ENCODE measurements around the gene EXT2.
A peak's percentile ranks its signal among the peaks of the same experiment; 100 is the strongest.

Gene EXT2

GRCh38 chr11:44269369-44270351, 174.2 kb downstream of the EXT2 start:
- no peak for DNase-seq

GRCh38 chr11:44270403-44271273, 175.2 kb downstream of the EXT2 start:
- DNase-seq, result no peak

DNA sequence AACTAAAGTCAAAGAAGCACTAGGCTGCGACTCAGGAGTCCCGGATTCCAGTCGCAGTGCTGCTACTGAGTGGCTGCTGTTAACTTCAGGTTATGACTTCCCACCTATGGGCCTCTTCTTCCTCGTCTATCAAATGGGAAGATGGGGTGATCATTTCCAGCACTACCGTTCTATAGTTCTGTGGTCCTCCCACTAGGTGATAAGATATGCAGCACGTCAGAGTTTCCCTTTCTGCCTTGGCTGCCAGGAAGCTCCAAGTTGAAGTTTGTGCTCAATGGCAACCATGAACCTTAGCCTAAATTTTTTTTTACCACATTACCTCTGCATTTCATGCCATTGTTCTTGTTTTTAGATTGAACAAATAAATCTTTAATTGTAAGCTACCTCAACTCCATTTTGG, 175.8 kb downstream of the EXT2 start:
- DNase-seq, result no peak

- no peak for DNase-seq
Observed at GRCh38 chr11:44274404-44274803, 178.9 kb downstream of the EXT2 start.

DNA sequence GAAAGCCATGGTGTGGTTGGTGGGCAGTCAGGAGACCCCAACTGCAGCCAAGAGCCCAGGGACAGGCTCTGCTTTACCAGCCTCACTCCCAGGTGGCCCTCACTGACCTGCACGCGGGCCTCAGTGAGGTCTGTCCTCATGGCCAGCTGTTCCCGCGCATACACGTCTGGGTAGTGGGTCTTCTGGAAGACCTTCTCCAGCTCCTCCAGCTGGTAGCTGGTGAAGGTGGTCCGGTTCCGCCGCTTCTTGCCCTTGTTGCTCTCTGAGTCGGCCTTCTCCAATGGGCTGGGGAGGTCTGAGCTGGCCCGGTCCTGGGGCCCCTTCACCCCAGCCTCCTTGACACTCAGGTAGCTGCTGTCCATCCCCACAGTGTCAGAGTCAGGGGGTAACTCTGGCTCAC, 179.8 kb downstream of the EXT2 start:
- DNase-seq, result no peak

GRCh38 chr11:44275961-44276550, 180.6 kb downstream of the EXT2 start:
- no peak for DNase-seq

- DNase-seq, result no peak
Observed at GRCh38 chr11:44277196-44278090, 182.0 kb downstream of the EXT2 start.

GRCh38 chr11:44279483-44279882, 184.0 kb downstream of the EXT2 start:
- DNase-seq, result no peak

DNA sequence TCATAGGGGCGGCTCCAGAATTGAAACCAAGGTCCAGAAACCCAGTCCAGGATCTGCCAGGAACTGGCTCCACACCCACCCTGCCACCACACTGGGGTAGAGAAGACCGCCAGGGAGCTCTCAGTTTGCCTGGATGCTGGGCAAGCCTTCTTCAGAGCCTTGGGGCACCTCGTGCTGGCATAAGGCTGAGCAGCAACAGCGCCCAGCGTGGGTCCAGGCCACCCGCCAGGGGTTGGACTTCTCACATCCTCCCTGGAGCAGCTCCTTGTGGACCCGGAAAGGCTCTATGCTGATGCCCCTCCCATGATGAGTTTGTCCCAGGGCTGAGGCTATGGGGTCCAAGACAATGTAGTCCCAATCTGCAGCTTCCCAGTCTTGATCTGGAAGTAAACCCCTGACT, 184.8 kb downstream of the EXT2 start:
- no peak for DNase-seq

GRCh38 chr11:44281151-44281550, 185.7 kb downstream of the EXT2 start:
- DNase-seq, result no peak

- no peak for DNase-seq
Observed at GRCh38 chr11:44282620-44283019, 187.1 kb downstream of the EXT2 start.

DNA sequence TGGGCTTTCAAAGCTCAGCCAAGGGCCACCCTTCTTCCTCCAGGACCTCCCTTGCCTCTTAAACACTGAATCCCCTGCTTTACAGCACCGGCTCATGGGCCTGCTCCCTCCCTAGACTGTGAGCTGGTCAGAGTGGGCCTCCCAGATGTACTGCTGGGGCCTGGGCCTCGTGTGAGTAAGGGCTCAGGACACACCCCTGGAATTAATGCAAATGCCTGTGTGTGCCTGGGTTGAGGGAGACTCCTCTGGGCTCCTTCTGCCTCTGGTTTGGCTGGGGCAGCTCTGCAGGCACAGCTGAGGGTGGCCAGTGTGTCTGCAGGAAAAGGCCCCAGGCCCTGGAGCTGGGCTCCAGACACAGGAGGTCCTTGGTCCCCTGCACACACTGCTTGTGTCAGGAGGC, 190.3 kb downstream of the EXT2 start:
- DNase-seq, result no peak

DNA sequence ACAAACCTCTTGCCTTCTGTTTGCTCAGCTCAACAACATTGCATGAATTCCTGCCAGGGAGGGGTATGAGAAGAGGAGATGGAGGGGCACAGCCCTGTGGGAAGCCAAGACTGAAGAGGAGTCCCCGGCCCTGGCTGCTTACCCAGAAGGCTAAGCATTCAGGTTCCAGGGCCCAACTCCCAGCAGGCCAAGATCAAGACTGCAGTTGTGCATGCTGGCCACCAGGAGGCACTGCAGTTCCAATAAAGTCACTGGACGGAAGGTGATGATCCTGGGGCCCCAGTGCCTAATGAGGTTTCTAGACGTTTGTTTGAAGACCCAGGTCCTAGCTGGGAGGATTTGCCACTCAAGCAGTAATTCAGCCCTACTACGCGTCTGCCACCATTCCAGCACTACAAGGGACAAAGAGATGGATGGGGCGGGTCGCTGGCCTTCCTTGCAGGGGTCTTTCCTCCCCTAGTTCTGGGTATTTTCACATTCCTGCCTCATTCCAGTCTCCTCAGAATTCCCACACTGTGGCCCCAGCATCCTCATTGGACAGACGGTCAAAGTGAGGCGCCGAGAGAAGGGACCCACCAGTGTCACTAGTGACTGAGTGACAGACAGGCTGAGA, 190.9 kb downstream of the EXT2 start:
- peak; percentile 69 for DNase-seq

DNA sequence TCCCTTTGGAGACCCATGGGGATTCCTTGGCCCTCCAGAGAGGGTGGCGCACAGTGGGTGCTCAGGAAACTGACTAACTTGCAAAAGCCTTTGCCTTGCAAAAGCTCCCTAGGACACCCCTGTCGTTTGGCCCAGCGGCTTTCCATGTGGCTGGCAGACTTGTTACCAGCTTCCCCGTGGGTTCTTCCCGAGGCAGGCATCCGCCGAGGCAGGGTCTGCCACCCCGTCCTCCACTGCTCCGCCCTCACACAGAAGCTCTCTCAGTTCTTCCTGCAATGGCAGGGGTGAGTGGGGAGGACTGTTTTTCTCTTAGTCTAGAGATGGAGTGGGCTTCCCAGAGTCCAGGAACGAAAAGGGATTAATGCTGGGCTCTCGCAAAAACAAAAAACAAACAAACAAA, 191.4 kb downstream of the EXT2 start:
- DNase-seq, result no peak

- DNase-seq, result no peak
Observed at GRCh38 chr11:44288133-44288526, 192.7 kb downstream of the EXT2 start.

DNA sequence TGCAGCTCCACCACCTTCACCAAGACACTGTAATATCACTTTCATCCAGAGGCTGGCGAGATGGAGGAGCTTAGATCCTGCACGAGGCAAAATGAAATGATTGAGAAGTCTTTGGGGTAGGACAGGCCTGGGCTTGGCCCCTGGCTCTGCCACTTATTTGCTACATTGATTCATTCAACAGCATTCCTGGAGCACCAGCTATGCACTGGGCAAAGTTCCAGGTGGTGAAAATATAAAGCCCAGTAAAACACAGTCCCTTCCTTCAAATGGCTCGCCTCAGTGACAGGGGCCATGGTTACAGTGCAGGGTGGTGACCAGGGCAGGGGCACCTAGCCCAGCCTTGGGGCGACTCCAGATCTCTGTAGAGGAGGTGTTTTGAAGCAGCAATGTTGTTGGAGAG, 194.7 kb downstream of the EXT2 start:
- no peak for DNase-seq

All from NCI-H1694 treated with DMSO at 0.1 percent for 48 hours (cell line).